Pancreas (tissue), 10 donors: ENCODE data around the gene CDK11A. TPM values are rescaled to one million over a fixed set of nuclear protein-coding genes. Genes with fewer than 3 reads are reported as not detected.
"Not testable (repeated sequence)": the region's sequence is repeated elsewhere in the genome, so short reads cannot be mapped to it uniquely, and the experiment has no call there.

Experiments
- ATAC-seq, 4 donors: fragments of 200-7000 bp; cut with Tn5 transposase; one replicate each; pipeline versions ENCODE4 v1.8.0 to v1.9.1; 2020; ENCODE audit warnings: mild to moderate bottlenecking in 4 of 4, moderate library complexity in 4 of 4
- DNase-seq, 6 donors: peaks; one replicate each; pipeline ENCODE4 v3.0.0-alpha.2; 2020
- FAIRE-seq: peaks from 2 replicates; lab custom pipeline; 2012; peaks lifted over from hg19 to GRCh38; lab: Jason Lieb, UNC
- H3K27ac ChIP-seq, 4 donors: fragments of 200-600 bp; sonication (generic); 1 replicate in 3 of 4; 2 replicates in 1 of 4; pipeline versions ENCODE4 v1.5.0 to v1.8.0; 2020
- H3K27me3 ChIP-seq, 4 donors: fragments of 200-600 bp; one replicate each; pipeline ENCODE4 v1.8.0; 2021
- H3K36me3 ChIP-seq, 3 donors: fragments of 200-600 bp; sonication (generic) in 1 of 3; one replicate each; pipeline versions ENCODE4 v1.5.0 to v1.8.0; 2020 to 2021
- H3K4me1 ChIP-seq, 3 donors: fragments of 200-600 bp; one replicate each; pipeline ENCODE4 v1.8.0; 2021
- H3K4me3 ChIP-seq, 4 donors: fragments of 200-600 bp; sonication (generic) in 2 of 4; one replicate each; pipeline versions ENCODE4 v1.5.0 to v1.8.0; 2020 to 2021
- H3K9me3 ChIP-seq, 4 donors: fragments of 200-600 bp; one replicate each; pipeline ENCODE4 v1.8.0; 2021
- WGBS, 2 donors: extraction: QIAGEN DNeasy Blood & Tissue Kit; methylation state at CpG; one replicate each; pipeline ENCODE4 v1.1.7; 2013; 5-methylcytosine and 5-hydroxymethylcytosine counted together
- intact Hi-C, 3 donors: fragments of 100-400 bp; cut with DNase I; formaldehyde crosslinking; loops; one replicate each; pipeline versions ENCODE4 v1.11.1 to v1.14.2; 2022
- polyA plus RNA-seq, 2 donors: library from polyadenylated mRNA; stranded (reverse); fragments of 200-250 nt; gene quantifications; one replicate each; pipeline ENCODE4 v1.2.3, GENCODE V29; 2013
- total RNA-seq, 6 donors: library from RNA; stranded (reverse); fragmentation: NEBNext Ultra II Directional in 4 of 6; extraction: Animal tissue kit (Norgen Biotek cat#: 25700) in 4 of 6; gene quantifications; one replicate each; pipeline versions ENCODE4 v1.2.1 to v1.2.4, GENCODE V29; 2021 to 2023
- TF ChIP-seq, protein P1 (sequence below), 4 donors: fragments of 200-600 bp; sonication (generic) in 3 of 4; IDR thresholded peaks; one replicate each; pipeline versions ENCODE4 v1.5.0 to v1.8.0; 2021; ENCODE audit warnings: antibody characterized with exemption in 4 of 4
- donor health status: healthy with polysubstance abuse.
- donor health status: DM: no; HTN: no; CAD: no; lungs with moderate emphysema.
- donor health status: DM: no; HTN: no; CAD: no.
- donor health status: control.
- donor health status: control.
- donor health status: Bipolar disorder and iron deficiency.
- donor health status: DM: yes; HTN: yes; CAD: no.
- donor health status: DM: no; HTN: no; CAD: no.
- donor health status: DM: no; HTN: no; CAD: no.
- donor health status: DM: yes; HTN: yes; CAD: no.

The CDK11A gene
- total RNA-seq (10 to 100 TPM; 13.2 to 22.0 (median 16.7) TPM), polyA plus RNA-seq (100 to 1,000 TPM in 1 of 2 donors, 10 to 100 TPM in 1; 63.5 to 111 TPM)

DNA sequence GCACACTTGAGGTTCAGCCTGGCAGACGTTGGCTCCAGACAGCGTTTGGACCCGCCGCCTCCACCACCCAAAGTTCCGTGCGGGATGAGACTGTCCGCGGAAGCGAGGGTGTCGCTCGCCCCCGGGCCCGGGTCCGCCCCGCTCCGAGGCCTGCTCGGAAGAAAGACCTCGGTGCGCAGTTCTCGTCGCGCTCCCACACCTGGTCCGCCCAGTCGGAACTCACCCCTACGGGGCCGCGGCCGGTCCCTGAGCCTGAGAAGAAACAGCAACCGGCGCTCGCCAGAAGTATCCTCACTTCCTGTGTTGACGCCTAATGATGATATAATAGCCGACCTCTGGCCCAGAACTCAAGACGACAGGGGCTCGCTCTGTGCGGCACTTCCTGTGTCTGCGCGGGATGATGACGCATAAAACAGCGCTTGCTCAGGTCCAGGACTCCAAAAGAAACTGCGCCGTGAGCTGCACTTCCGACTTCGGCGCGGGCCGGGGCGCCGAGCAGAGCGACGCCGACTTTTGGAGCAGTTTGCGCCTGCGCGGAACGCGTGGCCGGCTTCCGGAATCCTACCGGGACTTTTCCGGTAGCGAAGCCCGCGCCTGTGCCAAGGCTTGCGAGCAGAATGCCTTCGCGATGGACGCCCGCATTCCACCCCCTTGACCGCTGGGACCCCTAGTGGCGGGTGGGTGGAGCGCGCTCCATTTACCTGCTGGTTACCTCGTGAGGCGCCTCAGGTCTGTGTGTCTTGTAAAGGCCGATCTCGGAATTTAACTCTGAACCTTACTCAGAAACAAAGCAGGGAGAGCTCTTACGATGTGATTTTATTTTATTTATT, at the start of gene CDK11A:
CDK11A (minus strand) TSS at position 323 of the 830 bp plus-strand sequence. CDS start 1,539 bp downstream, outside the sequence.
- WGBS, 2 donors: 0% methylated on average over 34 to 57 of the region's 78 CpGs

DNA sequence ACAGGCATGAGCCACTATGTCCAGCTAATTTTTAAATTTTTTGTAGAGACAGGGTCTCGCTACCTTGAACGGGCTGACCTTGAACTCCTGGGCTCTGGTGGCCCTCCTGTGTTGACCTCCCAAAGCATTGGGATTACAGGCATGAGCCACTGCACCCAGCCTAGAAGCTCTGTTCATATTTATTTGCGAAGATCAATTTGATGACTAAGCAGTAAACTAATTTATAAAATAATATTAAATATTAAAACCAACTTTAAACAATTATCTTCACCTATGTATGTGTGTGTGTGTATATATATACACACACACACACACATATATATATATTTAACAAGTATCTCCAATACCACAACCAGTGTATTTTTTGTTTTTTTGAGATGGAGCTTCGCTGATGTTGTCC, 49.7 kb upstream of the CDK11A start:
- FAIRE-seq (no peak), ATAC-seq (no peak), DNase-seq (no peak)
- Histone ChIP-seq H3K27ac (no peak overlapping the region), H3K36me3 (no peaks in the 10 kb centered on the region), H3K4me1 (peaks cover 10 to 20% (median 11%) of the 10 kb centered on the region in 3 donors), H3K27me3 (no peaks in the 10 kb centered on the region), H3K9me3 (no peaks in the 10 kb centered on the region), H3K4me3 (no peak overlapping the region)
- intact Hi-C loops: no loop called here
- WGBS, 2 donors: 91 to 92% methylated on average over 4 of the region's 4 CpGs
- TF ChIP-seq, protein P1, sequence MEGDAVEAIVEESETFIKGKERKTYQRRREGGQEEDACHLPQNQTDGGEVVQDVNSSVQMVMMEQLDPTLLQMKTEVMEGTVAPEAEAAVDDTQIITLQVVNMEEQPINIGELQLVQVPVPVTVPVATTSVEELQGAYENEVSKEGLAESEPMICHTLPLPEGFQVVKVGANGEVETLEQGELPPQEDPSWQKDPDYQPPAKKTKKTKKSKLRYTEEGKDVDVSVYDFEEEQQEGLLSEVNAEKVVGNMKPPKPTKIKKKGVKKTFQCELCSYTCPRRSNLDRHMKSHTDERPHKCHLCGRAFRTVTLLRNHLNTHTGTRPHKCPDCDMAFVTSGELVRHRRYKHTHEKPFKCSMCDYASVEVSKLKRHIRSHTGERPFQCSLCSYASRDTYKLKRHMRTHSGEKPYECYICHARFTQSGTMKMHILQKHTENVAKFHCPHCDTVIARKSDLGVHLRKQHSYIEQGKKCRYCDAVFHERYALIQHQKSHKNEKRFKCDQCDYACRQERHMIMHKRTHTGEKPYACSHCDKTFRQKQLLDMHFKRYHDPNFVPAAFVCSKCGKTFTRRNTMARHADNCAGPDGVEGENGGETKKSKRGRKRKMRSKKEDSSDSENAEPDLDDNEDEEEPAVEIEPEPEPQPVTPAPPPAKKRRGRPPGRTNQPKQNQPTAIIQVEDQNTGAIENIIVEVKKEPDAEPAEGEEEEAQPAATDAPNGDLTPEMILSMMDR (IDR thresholded peaks at IDR 0.05): no peak

More for the DNA sequence above, at the start of gene CDK11A:
- H3K4me1 ChIP-seq, H3K9me3 ChIP-seq, H3K27me3 ChIP-seq, H3K36me3 ChIP-seq, FAIRE-seq, intact Hi-C loops: not testable (repeated sequence)
- Histone ChIP-seq H3K27ac (peak within 1 kb of the TSS; percentile 69 to 90 (median 85)), H3K4me3 (peak within 1 kb of the TSS; percentile 12 to 63 (median 53))
- peak; percentile 91 to 96 (median 94) for ATAC-seq
- DNase-seq: peak; percentile 89 to 98 (median 95)
- TF ChIP-seq, protein P1 (IDR thresholded peaks at IDR 0.05): peak in 3 of 4 donors; percentile 24 to 32 (median 32)

DNA sequence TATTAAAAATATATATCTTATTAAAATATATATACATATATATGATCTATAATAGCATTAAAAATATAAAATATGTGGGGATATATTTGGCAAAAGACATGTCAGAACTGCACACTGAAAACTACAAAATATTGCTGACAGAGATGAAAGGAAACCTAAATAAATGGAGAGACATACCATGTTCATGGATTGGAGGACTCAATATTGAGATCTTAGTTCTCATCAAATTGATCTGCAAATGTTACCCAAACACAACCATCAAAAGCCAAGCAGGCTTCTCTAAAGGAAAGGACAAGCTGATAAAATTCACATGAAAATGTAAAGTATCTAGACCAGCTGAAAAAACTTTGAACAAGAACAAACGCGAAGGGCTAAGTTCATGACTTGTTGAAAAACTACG, 46.9 kb upstream of the CDK11A start:
- H3K36me3 ChIP-seq: no peaks in the 10 kb centered on the region
- DNase-seq: no peak
- TF ChIP-seq, protein P1 (IDR thresholded peaks at IDR 0.05): no peak
- H3K4me1 ChIP-seq: peaks cover 0 to 10% (median 4%) of the 10 kb centered on the region in 3 donors
- H3K27ac ChIP-seq: no peak overlapping the region
- H3K27me3 ChIP-seq: no peaks in the 10 kb centered on the region
- no peak for ATAC-seq
- intact Hi-C loops: no loop called here
- no peak overlapping the region for H3K4me3 ChIP-seq
- H3K9me3 ChIP-seq: no peaks in the 10 kb centered on the region
- no peak for FAIRE-seq
- 88 to 93% methylated on average over 3 of the region's 3 CpGs for WGBS, 2 donors

DNA sequence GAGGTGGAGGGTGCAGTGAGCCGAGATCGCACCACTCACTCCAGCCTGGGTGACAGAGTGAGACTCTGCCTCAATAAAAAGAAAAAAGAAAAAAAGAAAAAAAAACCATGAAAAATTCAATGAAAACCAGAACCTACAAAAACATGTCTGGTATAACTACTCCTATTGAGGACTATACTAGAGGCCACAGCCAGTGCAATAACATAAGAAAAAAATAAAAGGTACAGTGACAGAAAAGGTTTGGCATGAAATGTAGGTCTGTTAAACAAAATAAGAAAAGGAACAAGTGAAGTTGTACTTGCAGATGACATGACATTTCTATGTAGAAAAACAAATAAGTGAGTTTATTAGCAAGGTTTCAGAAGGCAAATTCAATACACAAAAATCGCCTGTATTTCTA, 45.9 kb upstream of the CDK11A start:
- FAIRE-seq: no peak

More for the DNA sequence above, 45.9 kb upstream of the CDK11A start:
- no peaks in the 10 kb centered on the region for H3K9me3 ChIP-seq
- no peak for ATAC-seq
- DNase-seq: no peak
- WGBS, 2 donors: 94 to 99% methylated on average over 3 of the region's 3 CpGs
- peaks cover 0 to 3% (median 1%) of the 10 kb centered on the region in 3 donors for H3K4me1 ChIP-seq
- no peaks in the 10 kb centered on the region for H3K36me3 ChIP-seq
- intact Hi-C loops: no loop called here
- H3K27me3 ChIP-seq: no peaks in the 10 kb centered on the region
- no peak overlapping the region for H3K27ac ChIP-seq
- TF ChIP-seq, protein P1 (IDR thresholded peaks at IDR 0.05): no peak
- H3K4me3 ChIP-seq: no peak overlapping the region
